ENCODE measurements around the gene SKOR1. TPM values are rescaled to one million over a fixed set of nuclear protein-coding genes. Genes with fewer than 3 reads are reported as not detected.

SKOR1 gene
- total RNA-seq, 1 experiment from 2014 or later, result 0.13 TPM

DNA sequence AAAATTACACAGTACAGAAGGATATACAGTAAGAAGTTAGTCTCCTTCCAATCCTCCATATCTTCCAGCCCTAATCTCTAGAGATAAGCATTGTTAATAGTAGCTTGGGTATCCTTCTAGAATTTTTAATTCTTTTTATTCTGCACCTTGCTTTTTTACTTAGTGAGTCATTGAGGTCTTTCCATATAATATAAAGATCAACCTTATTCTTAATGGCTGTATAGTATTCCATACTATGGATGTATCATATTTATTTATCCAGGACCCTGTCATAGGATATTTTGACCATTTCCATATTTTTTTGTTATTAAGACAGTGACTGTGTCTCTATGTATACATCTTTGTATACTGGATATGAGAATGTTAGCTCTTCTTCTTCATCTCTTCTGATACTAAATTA lies 36.3 kb upstream of the SKOR1 start:
- intact Hi-C loops (cut with micrococcal nuclease; ENCODE audit: unreplicated experiment), result no loop called here
- DNase-seq, result no peak
- no peaks in the 10 kb centered on the region for H3K36me3 ChIP-seq (ENCODE audit: low read depth)
- H2AFZ ChIP-seq, result no peak overlapping the region
- no peaks in the 10 kb centered on the region for H3K79me2 ChIP-seq (ENCODE audit: low read depth)
- TF ChIP-seq, protein P1, sequence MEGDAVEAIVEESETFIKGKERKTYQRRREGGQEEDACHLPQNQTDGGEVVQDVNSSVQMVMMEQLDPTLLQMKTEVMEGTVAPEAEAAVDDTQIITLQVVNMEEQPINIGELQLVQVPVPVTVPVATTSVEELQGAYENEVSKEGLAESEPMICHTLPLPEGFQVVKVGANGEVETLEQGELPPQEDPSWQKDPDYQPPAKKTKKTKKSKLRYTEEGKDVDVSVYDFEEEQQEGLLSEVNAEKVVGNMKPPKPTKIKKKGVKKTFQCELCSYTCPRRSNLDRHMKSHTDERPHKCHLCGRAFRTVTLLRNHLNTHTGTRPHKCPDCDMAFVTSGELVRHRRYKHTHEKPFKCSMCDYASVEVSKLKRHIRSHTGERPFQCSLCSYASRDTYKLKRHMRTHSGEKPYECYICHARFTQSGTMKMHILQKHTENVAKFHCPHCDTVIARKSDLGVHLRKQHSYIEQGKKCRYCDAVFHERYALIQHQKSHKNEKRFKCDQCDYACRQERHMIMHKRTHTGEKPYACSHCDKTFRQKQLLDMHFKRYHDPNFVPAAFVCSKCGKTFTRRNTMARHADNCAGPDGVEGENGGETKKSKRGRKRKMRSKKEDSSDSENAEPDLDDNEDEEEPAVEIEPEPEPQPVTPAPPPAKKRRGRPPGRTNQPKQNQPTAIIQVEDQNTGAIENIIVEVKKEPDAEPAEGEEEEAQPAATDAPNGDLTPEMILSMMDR (conservative IDR thresholded peaks at IDR 0.05), result no peak
- no peak for TF ChIP-seq EZH2 (IDR thresholded peaks at IDR 0.05; ENCODE audit: low read depth)
- no peak overlapping the region for H3K4me2 ChIP-seq
- ChIA-PET CTCF (no interaction called here), POLR2A (ENCODE audit: unreplicated experiment) (no interaction called here)
- no peaks in the 10 kb centered on the region for H3K4me1 ChIP-seq (replicated peaks; ENCODE audit: insufficient read depth)
- no peaks in the 10 kb centered on the region for H4K20me1 ChIP-seq (ENCODE audit: insufficient read depth)
- H3K9me3 ChIP-seq (ENCODE audit: insufficient read depth, low read depth), result no peaks in the 10 kb centered on the region
- H3K27ac ChIP-seq, result no peak overlapping the region
- no peak overlapping the region for H3K4me3 ChIP-seq
- no peaks in the 10 kb centered on the region for H3K9me2 ChIP-seq (ENCODE audit: insufficient read depth)
- H3F3A ChIP-seq (ENCODE audit: insufficient read depth, low read depth), result no peaks in the 10 kb centered on the region
- BruUV-seq (replicated peaks), result no TSS peak
- H3K27me3 ChIP-seq (ENCODE audit: insufficient read depth, low read depth), result no peaks in the 10 kb centered on the region

DNA sequence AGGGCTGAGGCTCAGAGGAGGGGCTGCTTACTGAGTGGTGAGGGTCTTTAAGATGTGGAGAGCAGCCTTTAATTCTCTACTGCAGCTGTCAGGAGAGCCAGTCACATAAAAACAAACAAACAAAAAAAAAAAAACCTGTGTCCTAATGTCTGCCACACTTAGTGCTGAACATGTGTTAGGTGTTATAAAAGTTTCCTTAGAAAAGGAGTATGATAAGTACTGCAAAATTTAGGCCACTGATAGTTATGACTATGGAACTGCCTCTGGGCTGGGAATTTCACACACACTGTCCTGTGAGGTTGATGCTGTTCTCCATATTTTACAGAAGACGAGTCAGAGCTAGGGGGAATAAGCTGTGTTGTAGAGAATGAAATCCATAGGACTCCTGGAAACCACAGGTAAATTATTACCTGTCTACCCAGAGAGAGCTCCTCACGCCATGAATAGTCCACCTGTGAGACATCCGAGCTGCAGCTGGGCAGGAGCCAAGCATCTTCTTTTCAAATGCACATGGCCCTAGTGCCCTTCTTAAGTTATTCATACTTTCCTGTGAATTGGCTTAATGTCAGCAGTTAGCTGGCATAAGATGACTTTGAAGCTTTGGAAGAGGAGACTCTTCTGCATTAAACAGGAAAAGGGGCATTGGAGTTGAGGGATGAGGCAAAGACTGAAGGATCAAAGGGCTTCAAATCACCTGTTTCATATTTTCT lies 34.5 kb upstream of the SKOR1 start:
- POLR2A ChIA-PET (ENCODE audit: unreplicated experiment), result interaction anchor here (0.7 kb wide), 1 partner anchor 294 kb away, joined by 5 read pairs; no protein-coding TSS in a partner anchor
- Histone ChIP-seq H3F3A (ENCODE audit: insufficient read depth, low read depth) (no peaks in the 10 kb centered on the region), H3K27ac (no peak overlapping the region), H2AFZ (no peak overlapping the region), H3K79me2 (ENCODE audit: low read depth) (no peaks in the 10 kb centered on the region), H3K9me2 (ENCODE audit: insufficient read depth) (no peaks in the 10 kb centered on the region), H3K4me3 (no peak overlapping the region), H3K4me2 (no peak overlapping the region), H4K20me1 (ENCODE audit: insufficient read depth) (no peaks in the 10 kb centered on the region), H3K9me3 (ENCODE audit: insufficient read depth, low read depth) (no peaks in the 10 kb centered on the region), H3K4me1 (replicated peaks; ENCODE audit: insufficient read depth) (no peaks in the 10 kb centered on the region), H3K27me3 (ENCODE audit: insufficient read depth, low read depth) (no peaks in the 10 kb centered on the region), H3K36me3 (ENCODE audit: low read depth) (no peaks in the 10 kb centered on the region)
- intact Hi-C loops (cut with micrococcal nuclease; ENCODE audit: unreplicated experiment), result no loop called here
- BruUV-seq (replicated peaks), result no TSS peak
- CTCF ChIA-PET, result no interaction called here
- TF ChIP-seq EZH2 (IDR thresholded peaks at IDR 0.05; ENCODE audit: low read depth), result no peak
- TF ChIP-seq, protein P1 (conservative IDR thresholded peaks at IDR 0.05), result no peak
- no peak for DNase-seq

DNA sequence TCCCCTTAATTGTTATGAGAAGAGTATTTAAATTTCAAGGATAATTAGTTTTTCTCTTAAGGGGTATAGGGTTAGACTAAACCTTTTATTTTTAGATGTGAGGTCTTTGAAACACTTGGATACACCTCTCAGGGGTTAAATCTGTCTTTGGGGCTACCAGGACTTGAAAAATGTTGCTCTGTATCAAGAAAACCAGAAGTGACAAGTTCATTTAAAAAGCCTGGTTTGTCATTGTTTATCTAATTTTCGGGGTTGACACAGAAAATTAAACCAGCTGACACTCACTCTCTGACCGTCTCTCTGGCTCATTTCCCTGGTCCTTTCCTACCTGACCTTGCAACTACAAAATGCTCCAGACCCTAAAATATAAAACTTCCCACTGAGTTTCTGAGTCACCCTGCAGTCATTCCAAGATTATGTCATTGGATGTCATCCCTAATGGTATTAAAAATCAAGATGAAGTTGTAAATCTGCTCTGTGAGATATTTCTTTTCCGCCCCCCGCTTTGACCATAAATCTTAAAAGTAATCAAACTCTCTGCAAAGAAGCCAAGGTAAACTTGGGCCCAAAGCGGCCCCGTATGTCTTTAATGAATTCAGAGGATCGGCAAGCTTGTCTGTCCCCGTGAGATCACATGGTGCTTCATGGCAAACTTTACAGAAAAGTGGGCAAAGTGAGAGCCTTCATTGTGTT lies 32.9 kb upstream of the SKOR1 start:
- no peak overlapping the region for H3K27ac ChIP-seq
- no peak for TF ChIP-seq EZH2 (IDR thresholded peaks at IDR 0.05; ENCODE audit: low read depth)
- TF ChIP-seq, protein P1 (conservative IDR thresholded peaks at IDR 0.05), result no peak
- H3K79me2 ChIP-seq (ENCODE audit: low read depth), result no peaks in the 10 kb centered on the region
- no peaks in the 10 kb centered on the region for H3K27me3 ChIP-seq (ENCODE audit: insufficient read depth, low read depth)
- DNase-seq, result no peak
- intact Hi-C loops (cut with micrococcal nuclease; ENCODE audit: unreplicated experiment), result no loop called here
- H3K4me1 ChIP-seq (replicated peaks; ENCODE audit: insufficient read depth), result no peaks in the 10 kb centered on the region
- H4K20me1 ChIP-seq (ENCODE audit: insufficient read depth), result no peaks in the 10 kb centered on the region
- H3F3A ChIP-seq (ENCODE audit: insufficient read depth, low read depth), result no peaks in the 10 kb centered on the region
- no peaks in the 10 kb centered on the region for H3K9me3 ChIP-seq (ENCODE audit: insufficient read depth, low read depth)
- CTCF ChIA-PET, result no interaction called here
- no peaks in the 10 kb centered on the region for H3K36me3 ChIP-seq (ENCODE audit: low read depth)
- H2AFZ ChIP-seq, result no peak overlapping the region
- BruUV-seq (replicated peaks), result no TSS peak
- no peak overlapping the region for H3K4me3 ChIP-seq
- no peaks in the 10 kb centered on the region for H3K9me2 ChIP-seq (ENCODE audit: insufficient read depth)
- POLR2A ChIA-PET (ENCODE audit: unreplicated experiment), result no interaction called here
- no peak overlapping the region for H3K4me2 ChIP-seq

Data from PC-9 (cell line).